AML-193 (cell line): Measurements from ENCODE around the gene MTFR1L.

ENCODE experiments used
- DNase-seq, 2 experiments: peaks; one replicate each; lab custom pipeline; 2025; lab: John Stamatoyannopoulos, UW

Gene MTFR1L

GRCh38 chr1:25790472-25790871, 29.3 kb upstream of the MTFR1L start:
- DNase-seq = no peak

GRCh38 chr1:25792115-25792514, 27.6 kb upstream of the MTFR1L start:
- DNase-seq = no peak

- no peak for DNase-seq
Observed at GRCh38 chr1:25793585-25794170, 26.1 kb upstream of the MTFR1L start.

DNA sequence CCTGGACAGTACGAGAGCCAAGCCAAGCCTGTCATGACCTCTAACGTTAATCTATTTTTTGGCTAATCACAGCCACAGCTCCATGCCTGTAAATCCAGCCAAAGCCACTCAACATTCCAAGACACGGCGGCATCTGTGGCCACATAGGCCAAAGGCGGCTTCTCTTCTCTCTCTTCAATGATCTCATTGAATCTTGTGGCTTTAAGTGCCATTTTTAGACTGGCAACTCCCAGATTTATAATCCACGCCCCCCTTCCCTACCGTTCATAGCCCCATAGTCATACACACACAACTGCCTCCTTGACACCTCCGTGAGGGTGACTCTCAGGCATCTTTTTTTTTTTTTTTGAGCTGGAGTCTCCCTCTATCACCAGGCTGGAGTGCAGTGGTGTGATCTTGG, 25.4 kb upstream of the MTFR1L start:
- no peak for DNase-seq

DNA sequence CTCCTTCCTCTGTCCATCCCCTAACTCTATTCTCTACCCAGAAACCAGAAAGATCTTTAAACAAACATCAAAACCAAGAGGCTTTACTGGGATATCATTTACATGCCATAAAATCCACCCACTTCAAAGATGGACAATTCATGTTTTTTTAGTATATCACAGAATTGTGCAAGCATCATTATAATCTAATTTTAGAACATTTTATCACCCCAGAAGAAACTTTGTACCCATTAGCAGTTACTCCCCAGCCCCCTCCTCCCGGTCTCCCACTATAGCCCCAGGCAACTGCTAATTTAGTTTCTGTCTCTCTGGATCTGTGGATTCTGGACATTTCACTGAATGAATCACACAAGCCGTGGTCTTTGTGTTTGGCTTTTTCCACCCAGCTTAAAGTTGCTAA, 24.5 kb upstream of the MTFR1L start:
- DNase-seq = no peak

DNA sequence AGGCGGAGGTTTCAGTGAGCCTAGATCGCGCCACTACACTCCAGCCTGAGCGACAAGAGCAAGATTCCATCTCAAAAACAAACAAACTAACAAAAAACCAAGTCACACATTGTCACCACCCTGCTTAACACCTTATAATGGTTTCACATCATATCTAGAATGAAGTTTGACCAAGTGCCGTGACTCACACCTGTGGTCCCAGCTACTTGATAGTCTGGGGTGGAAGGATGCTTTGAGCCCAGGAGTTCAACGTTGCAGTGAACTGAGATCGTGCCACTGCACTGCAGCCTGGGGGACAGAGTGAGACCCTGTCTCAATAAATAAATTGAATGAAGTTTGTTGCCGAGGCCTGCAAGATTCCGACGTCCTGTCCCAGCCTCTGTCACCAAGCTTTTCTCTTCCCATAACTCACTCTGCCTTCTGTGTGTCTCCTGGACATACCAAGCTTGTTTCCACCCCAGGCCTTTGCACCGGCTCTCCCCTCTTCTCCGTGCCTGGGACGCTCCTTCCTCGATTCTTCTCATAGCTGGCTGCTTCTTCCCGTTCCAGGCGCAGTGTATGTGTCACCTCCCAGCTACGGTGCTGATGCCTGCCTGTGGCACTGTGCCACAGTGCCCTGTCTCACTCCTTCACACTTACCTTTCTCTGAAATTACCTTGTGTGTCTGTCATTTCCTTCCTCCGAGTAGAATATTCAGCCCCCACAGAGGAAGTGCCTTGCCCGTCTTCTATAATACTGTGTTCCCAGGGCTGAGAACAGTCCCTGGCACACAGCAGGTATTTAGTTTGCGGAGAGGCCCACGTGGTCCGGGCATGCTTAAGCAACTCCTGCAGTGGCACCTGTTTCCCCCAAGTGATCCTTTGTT, 23.6 kb upstream of the MTFR1L start:
- no peak for DNase-seq

DNA sequence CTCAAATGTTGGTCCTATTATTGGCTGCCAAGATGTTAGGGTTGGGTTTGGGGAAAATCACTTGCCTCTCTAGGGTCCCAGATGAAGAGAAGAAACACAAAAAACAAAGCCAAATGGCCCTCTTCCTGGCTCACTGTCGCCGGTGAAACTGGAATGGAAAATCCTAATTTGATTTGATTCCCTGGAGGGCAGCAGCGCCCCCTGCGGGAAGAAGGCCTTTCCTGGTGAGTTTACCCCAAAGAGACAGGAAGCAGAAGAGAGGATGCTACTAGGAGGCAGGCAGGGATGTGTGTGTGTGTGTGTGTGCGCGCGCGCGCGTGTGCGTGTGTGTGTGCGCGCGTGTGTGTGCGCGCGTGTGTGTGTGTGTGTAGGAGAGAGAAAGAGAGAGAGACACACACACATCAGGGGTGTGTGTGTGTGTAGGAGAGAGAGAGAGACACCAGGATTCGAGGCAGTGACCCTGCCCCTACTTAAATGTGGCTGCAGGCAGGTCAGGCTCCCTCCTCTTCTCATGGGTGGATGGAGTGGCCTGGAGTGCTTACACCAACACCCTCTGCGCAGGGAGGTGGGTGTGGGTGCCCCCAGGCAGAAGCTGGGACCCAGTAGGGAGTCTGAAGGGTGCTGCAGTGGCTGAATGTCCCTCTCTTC, 22.8 kb upstream of the MTFR1L start:
- DNase-seq = peak; percentile 69 to 76

DNA sequence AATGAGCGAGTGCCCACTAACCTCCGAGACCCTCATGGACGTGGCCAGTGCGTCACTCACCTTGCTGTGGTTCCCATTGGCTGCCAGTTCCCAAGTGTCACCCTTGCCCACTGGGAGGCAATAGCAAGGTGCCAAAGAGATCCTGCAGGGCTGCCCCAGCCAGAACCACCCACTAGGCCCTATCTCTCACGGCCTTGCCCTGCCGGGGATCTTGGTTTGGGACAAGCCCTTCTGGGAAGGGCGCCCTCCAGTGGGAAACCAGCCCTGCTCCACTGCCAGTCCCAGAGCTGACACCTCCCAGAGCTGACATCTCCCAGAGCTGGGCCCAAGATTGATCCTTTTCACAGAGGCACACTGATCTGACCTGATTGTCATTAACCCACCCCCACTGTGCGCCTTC, 21.8 kb upstream of the MTFR1L start:
- DNase-seq = peak; percentile 20 to 31

DNA sequence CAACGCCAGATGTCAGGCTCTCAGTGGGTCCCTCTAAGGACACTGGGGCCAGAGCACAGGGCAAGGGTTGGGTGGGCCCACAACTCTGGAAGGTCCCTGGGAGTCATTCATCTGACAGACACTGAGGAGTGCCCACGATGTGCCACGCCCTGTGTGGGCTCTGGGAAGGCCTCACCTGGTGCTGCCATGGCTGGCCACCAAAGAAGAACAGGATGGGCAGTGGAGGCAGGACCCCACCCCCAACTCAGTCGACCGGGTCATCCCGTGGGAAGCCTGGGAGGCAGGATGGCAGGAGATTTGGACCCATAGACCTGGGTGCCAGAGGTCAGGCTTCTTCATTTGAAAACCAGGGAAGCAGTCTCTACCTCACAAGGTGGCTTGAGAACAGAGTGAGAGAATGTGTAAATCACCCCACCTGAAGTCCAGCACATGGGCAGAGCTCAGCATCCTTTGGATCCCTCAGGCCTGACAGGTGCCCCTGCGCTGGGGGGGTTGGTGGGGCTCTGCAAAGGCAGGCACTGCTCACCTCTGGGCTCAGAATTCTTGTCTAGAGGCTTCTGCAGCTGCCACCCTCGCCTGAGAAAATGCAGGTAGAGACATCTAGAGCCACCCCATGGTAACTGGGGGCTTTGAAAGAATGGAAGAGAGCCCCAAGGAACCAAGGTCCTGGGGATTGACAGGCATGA, 20.9 kb upstream of the MTFR1L start:
- DNase-seq = no peak

- no peak for DNase-seq
Observed at GRCh38 chr1:25799352-25799934, 20.3 kb upstream of the MTFR1L start.

GRCh38 chr1:25799935-25800702, 19.6 kb upstream of the MTFR1L start, which contains the start of gene SELENON:
Gene SELENON, plus strand, starts transcription at chr1:25800193. Its CDS starts 38 bp downstream, at chr1:25800231.
- no peak for DNase-seq

- DNase-seq = no peak
Observed at GRCh38 chr1:25800703-25801377, 18.9 kb upstream of the MTFR1L start.

GRCh38 chr1:25802915-25803314, 16.8 kb upstream of the MTFR1L start:
- peak; percentile 10 to 27 for DNase-seq

GRCh38 chr1:25803368-25803767, 16.4 kb upstream of the MTFR1L start:
- DNase-seq = no peak

DNA sequence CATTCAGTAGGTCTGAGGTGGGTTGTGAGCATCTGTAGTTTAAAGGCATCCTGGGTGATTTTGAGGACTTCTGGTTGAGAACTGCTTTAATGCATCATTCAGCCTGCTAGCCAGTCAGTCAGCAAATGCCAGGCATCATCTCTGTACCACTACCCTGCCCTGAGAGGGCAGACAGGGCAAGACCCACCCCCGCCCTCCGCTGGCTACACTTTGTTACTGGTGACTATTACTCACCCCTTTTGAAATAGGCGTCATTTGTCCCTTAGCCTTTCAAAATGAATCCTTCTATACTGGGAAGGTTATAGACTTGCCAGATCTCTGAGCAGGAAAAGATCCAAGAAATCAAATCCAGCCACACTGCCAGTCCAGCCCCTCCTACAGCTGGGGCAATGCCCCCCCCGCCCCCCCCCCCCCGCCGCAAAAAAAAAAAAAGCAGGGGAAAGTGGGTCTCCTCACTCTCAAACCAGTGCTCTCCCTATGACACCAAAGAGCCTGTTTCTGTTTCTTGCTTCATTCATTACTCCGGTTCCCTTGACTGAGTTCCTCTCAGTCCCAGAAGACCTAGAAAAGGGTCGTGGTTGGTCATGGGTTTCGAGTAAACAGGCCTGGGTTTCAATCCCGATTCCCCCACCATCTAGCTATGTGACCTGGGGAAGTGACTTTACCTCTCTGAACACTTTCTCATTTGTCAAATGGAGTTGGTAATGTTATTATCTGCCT, 15.3 kb upstream of the MTFR1L start:
- no peak for DNase-seq

GRCh38 chr1:25804964-25805862, 14.5 kb upstream of the MTFR1L start:
- no peak for DNase-seq

GRCh38 chr1:25805863-25806225, 13.9 kb upstream of the MTFR1L start:
- no peak for DNase-seq

- no peak for DNase-seq
Observed at GRCh38 chr1:25806418-25806817, 13.3 kb upstream of the MTFR1L start.
